Measurements from ENCODE around the gene GPC5.
"Not testable (repeated sequence)": the region's sequence is repeated elsewhere in the genome, so short reads cannot be mapped to it uniquely, and the experiment has no call there.

GPC5 gene

DNA sequence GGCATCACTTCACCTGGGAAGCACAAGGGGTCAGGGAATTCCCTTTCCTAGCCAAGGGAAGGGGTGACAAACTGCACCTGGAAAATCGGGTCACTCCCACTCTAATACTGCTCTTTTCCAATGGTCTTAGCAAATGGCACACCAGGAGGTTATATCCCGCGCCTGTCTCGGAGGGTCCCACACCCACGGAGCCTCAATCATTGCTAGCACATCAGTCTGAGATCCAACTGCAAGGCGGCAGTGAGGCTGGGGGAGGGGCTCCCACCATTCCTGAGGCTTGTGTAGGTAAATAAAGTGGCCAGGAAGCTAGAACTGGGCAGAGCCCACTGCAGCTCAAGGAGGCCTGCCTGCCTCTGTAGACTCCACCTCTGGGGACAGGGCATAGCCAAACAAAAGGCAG, 1118.5 kb downstream of the GPC5 start:
- not testable (repeated sequence) for DNase-seq

DNA sequence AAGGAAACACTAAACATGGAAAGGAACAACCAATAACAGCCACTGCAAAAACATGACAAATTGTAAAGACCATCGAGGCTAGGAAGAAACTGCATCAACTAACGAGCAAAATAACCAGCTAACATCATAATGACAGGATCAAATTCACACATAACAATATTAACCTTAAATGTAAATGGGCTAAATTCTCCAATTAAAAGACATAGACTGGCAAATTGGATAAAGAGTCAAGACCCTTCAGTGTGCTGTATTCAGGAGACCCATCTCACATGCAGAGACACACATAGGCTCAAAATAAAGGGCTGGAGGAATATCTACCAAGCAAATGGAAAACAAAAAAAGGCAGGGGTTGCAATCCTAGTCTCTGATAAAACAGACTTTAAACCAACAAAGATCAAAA, 1120.2 kb downstream of the GPC5 start:
- DNase-seq, result not testable (repeated sequence)

DNA sequence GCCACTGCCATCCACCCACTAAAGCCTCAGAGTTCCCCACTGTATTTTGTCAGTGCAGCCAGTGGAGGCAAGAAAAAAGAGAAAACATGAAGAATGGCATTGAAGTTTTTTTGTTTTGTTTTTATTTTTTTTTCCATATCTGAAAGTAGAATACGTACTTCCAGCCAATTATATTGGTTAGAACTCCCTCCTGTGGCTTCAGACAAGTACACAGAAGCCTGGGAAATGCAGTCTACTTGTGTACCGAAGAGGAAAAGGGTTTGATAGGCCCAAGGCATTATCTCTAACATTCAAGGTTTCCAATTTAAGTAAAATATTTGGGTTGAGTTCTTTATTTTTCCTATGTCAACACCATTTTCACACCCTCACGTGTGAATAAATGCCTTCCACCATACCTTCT, 1131.9 kb downstream of the GPC5 start:
- no peak for DNase-seq

DNA sequence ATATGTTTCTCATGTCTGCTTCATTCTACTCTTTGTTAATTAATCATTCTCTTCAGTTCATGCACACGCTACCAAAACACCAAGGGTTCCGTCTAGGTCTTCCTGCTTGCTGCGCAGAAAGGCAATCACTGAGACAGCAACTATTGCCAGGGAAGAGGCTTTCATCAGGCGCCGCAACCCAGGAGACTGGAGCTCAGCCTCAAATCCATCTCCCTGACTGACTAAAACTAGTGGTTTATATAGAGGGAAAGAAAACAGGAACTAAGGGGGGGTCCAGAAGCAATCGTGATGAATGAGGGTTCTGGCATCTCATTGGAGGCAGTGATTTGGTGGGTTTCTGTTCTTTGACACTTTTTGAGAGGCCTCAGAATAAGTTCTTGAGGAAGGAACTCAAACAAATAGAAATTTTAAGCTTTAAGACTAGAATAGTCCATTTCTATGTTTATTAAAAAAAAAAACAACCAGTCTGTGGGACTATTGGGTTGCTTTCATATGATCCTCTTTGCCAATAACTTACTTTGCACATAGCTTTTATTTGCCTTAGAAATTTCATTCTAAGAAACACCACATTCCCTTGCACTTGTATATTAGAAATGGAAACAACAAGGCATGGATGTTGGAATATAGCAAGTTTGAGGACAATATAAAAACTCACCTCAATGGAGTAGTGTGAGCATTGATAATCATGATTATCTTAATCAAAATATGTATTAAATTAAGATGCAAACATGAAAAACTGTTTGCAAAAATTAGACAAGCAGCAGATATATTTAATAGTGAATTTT, 1137.0 kb downstream of the GPC5 start:
- no peak for DNase-seq

DNA sequence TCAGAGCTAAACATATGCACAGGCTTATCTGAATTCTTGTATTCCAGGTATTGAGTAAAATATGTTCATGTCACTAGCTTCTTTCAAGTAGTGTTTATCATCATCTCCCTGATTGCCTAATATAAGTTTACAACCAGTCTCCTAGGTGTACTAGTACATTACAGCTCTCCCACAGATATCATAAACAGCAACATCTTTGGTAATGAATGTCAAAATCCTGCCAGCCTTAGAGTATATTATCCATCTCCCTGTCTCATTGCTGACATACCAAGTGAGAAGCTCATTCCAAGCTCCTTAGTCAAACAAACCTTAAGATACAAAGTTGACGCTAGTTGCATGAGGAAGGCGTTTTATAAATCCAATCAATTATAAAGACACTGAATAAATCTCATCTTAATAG, 1139.0 kb downstream of the GPC5 start:
- DNase-seq, result no peak

DNA sequence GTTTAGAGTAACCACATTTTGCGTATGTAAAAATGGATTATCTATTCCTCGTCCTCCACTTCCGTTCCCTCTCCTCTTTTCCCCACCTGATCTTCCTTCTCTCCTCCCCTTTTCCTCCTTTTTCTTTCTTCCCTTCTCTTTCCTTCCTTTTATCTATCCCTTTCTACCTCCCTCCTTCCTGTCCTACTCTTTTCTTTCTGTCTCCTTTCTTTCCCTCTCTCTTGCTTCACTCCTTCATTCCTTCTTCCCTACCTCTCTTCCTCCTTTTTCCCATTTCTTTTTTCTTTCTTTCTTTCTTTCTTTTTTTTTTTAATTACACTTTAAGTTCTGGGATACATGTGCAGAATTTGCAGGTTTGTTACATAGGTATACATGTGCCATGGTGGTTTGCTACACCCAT, 1139.7 kb downstream of the GPC5 start:
- no peak for DNase-seq

DNA sequence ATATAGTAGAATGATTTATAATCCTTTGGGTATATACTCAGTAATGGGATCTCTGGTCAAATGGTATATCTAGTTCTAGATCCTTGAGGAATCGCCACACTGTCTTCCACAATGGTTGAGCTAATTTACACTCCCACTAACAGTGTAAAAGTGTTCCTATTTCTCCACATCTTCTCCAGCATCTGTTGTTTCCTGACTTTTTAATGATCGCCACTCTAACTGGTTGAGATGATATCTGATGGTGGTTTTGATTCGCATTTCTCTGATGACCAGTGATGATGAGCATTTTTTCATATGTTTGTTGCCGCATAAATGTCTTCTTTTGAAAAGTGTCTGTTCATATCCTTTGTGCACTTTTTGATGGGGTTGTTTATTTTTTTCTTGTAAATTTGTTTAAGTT, 1140.7 kb downstream of the GPC5 start:
- DNase-seq, result not testable (repeated sequence)

DNA sequence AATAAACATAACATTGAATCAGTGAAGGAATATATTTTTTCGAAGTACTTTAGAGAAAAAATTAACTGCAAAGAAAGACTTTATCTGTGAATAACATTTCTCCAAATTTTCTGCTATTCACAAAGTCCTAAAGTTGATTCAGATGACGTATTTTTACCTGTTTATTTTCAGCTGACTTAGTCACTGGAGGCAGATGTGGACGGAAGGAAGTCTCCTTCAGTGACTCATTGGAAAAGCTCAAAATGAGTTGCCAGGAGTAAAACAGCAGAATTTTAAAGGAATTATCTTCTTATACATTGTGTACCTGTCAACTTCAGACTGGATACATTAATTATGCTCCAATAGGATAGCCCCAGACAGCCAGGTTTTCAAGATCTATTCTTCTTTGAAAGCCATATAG, 1148.8 kb downstream of the GPC5 start:
- no peak for DNase-seq

DNA sequence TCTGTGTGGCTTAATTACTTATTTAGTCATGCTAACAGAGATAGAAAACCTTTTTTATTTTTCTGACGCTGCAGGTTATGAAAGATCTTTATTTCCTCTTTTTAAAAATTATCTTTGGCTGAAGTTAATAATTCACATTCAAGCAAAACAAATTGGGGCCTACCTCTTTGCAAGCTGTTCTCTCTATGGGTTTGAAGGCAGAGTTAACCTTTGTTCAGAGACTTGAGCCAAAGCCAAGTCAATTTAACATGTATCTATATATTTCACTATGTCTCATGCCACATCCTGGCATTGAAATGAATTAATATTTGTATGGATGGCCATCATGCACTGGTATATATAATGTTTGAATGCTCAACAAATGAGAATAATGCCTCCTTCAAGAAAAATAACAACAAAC, 1150.9 kb downstream of the GPC5 start:
- no peak for DNase-seq

DNA sequence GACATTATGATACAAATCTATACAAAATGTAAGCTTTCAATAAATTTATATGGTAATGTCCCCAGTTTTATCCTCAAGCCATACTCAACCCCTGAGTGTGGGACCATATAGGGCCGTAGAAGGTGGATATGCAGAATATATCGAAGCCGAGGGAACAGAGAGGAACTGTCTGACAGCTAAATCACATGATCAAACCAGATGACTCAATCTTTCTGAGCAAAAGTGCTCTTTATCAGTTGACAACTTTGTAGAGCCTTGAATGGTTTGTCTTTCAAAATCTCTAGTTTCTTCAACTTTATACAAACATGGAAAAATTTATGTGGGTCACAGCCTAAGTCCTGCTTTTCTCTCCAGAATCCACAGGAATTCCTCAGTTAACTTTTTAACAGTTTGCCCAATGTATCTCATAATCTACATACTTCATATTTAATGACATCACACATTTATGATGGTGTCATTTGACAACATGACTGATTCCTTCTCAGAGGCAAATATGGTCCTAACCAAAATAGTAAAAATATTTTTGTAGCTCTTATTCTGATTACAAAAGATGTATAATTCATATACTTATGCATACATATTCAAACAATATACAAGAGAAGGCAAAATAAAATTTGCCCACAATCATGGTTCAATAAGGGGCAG, 1155.2 kb downstream of the GPC5 start:
- DNase-seq, result no peak

DNA sequence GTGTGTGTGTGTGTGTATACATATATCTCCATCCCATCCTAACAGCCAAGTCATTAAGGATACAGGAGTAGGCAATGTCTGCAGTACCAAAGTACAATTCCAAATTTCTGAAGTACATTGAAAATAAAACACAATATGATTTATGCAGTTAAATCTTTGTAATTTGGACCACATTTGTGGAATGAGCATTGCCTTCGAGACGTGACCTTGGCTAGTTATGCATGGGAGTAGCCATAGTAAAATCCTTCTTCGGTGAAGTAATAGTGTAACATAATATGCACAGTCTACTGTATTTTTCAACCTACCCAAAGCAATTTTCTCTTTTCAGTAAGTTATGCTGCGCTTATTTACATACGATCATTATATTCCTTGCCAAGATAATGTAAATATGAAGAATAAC, 1162.5 kb downstream of the GPC5 start:
- no peak for DNase-seq

DNA sequence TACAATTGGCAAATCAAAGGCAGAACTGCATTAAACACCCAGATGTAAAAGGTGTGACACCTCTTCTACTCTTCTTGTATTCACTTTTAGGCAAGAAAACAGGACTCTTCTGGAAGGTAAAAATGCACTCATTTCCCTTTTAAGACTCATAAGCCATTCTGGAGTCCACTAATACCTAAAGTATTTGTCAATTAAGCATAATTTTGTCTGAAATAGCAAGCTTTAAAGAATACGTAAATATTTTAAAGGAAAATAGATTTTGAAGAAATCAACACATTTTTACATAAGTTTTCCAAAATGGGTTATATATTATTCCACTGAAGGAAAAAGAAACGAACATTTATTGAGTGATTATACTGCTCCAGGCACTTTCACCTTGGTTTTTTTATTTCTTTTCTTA, 1166.5 kb downstream of the GPC5 start:
- no peak for DNase-seq

DNA sequence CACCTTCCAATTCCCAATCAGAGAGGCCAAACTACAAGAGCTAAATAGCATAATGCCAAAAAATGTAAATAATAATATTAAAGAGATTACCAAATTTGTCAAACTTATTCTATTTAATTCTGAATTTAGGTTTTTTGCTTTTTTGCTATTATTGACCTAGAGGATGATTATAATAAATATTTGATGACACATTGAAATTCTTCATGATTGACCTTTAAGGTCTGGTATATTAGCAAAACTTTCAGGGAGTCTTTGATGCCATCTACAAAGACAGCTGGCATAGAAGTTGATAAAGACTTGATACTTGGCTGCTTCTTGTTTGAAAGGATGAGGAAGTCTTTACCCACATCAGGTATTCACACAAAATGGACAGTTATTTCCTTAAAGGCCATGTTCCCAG, 1168.3 kb downstream of the GPC5 start:
- DNase-seq, result no peak

DNA sequence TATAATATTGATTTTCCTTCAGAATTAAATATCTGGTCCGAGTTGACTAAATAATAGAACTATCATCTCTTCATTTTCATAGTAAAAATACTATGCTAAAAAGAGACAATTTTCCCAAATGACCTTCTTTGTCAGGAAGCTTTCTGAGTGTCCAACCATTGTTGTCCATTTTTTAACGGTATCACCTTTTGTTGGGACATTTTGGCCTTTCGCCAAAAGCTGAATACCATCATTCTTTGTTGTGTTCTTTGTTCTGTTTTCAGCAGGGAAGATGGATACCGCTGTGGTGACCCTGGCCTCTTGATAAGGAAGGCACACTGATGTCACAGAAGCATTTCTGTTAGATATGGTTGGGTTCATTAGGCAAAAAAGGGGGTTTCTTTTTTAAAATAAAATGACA, 1173.8 kb downstream of the GPC5 start:
- DNase-seq, result no peak

DNA sequence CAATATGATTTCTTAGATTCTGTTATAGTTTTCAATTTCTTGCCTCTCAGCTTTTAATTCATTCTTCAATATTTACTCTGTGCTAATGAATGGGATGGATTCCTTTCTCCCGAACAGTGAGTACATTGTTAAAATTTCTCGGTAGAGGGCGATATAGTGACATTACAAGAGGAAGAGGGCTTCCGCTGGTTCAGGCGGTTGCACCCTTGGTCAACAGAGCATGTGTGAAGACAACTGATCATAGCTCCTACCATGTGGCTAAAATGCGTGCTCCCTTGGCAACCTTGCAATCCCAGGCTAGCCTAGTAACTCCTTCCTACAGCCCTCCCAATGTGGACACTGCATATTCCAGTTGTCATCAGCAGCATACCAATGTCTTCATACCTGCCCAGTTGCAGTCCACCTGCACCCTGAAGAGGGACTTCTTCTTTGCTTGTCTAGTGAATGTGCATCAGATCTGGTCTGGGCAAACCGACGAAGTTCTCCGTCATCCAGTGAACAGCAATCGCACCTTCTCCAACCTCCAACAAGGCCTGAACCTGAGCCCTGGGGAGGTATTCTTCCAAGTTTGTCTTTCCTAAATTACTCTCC, 1175.1 kb downstream of the GPC5 start:
- no peak for DNase-seq

DNA sequence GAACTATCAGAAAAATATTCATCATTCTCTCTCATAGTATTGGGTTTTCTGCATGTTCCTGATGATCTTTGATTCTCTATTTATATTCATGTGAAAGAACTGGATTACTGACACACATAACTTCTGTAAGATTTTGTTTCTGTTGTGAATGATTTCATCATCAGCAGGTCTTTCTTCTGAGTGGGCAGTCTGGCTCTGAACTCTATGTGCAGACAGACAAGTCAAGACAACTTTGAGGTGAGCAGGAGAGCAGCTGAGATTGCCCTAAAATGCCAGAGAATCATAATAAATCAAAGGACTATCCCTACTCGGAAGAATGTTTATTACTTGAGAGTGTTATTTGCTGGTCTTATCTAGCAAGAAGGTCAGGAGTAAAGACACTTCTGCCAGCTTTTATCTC, 1176.1 kb downstream of the GPC5 start:
- DNase-seq, result no peak

DNA sequence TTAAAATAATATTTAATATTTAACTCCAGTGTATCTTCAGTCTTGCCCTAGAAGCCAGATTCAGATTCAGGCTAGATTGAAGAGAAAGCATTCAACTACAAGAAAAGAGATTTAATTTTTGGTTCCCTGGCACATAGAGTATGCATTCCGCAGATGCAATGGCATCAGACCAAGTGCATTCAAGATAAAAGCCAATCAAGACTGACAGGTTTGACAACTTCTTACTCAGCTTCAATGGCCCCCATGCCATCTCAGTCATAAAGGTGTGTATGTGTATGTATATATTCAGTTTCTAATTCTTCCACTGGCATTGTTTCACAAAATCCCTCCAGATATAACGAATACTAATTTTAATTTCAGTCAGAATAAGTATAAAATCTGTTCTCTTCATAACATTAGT, 1177.4 kb downstream of the GPC5 start:
- DNase-seq, result no peak

DNA sequence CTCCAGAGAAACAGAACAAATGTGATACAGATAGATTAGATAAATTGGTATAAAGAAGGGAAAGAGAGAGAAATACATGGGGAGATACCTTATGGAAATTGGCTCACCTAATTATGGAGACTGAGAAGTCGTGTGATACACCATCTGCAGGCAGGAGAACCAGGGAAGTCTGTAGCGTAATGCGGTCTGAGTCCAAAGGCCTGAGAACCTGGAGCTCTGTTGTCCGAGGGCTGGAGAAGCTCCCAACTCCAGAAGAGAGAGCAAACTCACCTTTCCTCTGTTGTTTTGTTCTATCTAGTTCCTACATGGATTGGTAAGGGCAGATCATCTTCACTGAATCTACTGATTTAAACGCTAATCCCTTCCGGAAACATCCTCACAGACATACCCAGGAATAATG, 1179.9 kb downstream of the GPC5 start:
- no peak for DNase-seq

DNA sequence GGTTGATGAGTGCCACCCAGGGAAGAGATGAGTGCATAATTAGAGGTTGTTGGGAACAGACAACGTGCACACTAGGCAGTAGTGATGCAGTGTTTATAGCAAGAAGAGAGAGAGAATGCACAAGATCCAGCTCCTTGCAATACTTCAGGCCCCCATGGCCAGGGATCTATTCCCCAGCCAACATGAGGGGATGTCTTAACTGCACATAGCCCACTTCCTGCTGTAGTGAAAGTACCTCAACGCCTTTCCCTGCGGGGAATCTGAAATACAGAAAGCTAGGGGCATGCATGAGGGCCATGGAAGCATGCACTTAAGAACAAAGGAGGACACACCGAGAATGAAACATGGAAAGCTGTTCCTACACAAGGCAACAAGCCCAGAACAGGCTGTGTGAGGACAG, 1191.5 kb downstream of the GPC5 start:
- no peak for DNase-seq

DNA sequence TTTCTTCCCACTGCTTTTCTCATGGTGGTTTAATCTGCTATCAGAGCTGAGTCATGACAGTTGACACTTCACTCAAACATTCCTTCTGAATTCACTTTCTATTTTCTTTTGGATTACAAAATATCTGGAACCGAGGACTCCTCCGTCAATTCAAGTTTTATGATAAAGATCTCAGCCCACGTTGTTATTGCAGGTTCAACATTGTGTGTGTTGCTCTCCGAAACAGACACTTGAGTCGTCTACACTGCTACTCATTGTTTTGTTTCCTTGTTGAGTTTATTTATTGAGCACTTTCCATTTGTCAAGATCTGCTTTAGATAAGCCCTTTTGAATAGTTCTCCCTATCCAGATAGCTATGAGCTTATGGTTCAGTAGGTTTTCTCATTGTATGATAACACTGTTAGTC, 1192.1 kb downstream of the GPC5 start:
- no peak for DNase-seq

DNA sequence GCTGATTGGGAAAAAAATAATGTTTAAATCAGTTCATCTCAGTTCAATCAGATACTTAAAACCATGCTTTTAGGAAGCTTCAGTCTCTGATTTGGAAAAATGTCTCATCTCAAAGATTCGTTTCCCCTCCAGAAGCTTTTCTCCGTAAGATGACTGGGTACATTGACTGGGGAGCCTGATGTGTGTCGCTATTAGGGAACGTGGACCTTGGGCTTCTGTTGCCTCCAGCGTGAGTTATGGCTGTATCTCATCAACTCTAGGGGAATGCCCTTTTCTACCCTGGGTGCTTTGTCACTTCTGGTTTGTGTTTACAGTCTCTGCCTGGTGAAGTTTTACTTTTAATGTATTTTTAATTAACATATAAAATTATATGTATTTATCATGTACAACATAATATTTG, 1192.7 kb downstream of the GPC5 start:
- no peak for DNase-seq

DNA sequence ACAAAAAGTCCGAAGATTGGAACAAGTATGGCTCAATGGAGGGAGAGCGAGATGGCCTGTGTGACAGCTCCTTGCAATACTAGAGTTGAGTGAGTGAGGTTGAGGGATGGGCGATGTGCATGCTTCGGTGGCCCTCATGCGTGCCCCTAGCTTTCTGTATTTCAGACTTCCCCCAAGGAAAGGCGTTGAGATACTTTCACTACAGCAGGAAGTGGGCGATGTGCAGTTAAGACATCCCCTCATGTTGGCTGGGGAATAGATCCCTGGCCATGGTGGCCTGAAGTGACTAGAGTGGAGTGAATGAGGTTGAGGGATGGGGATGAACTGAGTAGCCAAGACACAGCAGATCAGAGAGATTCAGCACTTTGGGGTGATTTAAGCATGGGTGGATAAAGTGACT, 1194.3 kb downstream of the GPC5 start:
- no peak for DNase-seq

DNA sequence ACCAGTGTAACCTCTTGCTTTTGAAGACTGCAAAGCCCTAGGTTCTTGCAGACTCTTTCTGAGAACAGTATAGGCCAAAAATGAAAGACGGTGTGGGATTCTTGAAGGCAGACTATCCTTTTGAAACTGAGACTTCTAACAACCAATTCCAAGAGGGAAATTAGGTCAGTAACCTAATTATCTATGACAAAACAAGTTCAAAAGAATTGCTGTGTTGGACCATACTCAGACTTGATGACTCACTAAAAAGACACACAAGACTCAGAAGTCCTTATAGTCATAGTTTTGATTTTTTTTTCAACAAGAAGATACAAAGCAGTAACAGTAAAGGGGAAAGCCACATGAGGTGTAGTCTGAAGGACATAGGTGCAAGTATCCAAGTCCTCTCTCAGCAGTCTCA, 1204.1 kb downstream of the GPC5 start:
- no peak for DNase-seq

DNA sequence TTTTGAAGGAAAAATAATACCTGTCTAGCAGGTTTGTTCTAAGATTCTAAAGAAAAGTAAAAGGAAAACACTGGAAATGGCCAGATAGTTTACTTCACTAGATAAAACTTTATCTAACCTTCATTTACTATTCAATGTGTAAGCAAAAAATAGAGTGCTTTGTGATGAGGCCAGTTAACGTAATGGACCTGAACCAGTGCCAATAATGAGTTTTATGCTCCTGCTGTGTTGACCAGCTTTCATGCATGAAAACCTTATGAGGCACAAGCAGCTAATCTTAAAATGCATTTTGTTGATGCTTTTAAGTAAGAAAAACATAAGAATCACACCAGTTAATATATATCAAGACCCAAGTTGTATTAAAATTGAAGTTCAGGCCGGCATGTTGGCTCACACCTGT, 1211.0 kb downstream of the GPC5 start:
- no peak for DNase-seq

DNA sequence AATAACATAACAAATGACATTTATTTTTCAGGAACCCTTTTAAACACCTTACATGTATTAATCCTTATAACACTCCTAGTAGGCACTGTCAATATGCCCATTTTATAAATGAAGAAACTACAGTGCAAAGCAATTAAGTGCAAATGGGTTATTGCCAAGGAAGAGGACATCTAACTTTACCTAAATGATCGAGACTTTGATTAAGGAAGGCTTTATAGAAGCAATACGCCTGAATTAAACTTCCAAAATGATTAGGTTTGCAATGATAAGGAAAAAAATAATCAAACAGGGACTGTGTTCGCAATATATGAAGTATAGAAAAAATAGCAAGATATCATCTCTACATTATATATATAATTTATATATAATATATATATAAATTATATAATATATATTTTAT, 1214.5 kb downstream of the GPC5 start:
- no peak for DNase-seq

Measured in CD4-positive, alpha-beta T cell treated with Interferon gamma for 1 hour (primary cell).